Osteocyte (in vitro differentiated cells): ENCODE data around the gene SCG5. TPM values are rescaled to one million over a fixed set of nuclear protein-coding genes. Genes with fewer than 3 reads are reported as not detected.

Source experiments
- DNase-seq: peaks from one replicate; pipeline ENCODE4 v3.0.0; 2021; ENCODE audit warnings: mixed read lengths; ENCODE audit not compliant: unreplicated experiment; ENCODE audit errors: extremely low spot score
- H3K27ac Mint-ChIP-seq: one replicate; pipeline ENCODE4 v1.8.0; 2021; ENCODE audit warnings: mild to moderate bottlenecking, mixed read lengths; ENCODE audit not compliant: unreplicated experiment
- H3K27me3 Mint-ChIP-seq: one replicate; pipeline ENCODE4 v1.8.0; 2021; ENCODE audit warnings: mixed read lengths; ENCODE audit not compliant: unreplicated experiment
- H3K36me3 Mint-ChIP-seq: one replicate; pipeline ENCODE4 v1.8.0; 2021; ENCODE audit warnings: mixed read lengths; ENCODE audit not compliant: unreplicated experiment
- H3K4me1 Mint-ChIP-seq: one replicate; pipeline ENCODE4 v1.8.0; 2021; ENCODE audit warnings: mixed read lengths; ENCODE audit not compliant: unreplicated experiment
- H3K4me3 Mint-ChIP-seq: one replicate; pipeline ENCODE4 v1.8.0; 2021; ENCODE audit warnings: mild to moderate bottlenecking, moderate library complexity, mixed read lengths; ENCODE audit not compliant: unreplicated experiment
- H3K9me3 Mint-ChIP-seq: one replicate; pipeline ENCODE4 v1.8.0; 2021; ENCODE audit warnings: mixed read lengths; ENCODE audit not compliant: unreplicated experiment
- total RNA-seq: library from RNA; stranded (reverse); gene quantifications from 2 replicates; pipeline ENCODE4 v1.2.1, GENCODE V29; 2021
- TF ChIP-seq, protein P1 (sequence below): fragments of 200-600 bp; sonication (generic); IDR thresholded peaks from 2 replicates; pipeline ENCODE4 v1.5.0; 2021; ENCODE audit warnings: antibody characterized with exemption, mild to moderate bottlenecking, moderate library complexity

The SCG5 gene
- total RNA-seq, 1 donor from 2014 or later, result 0.54 TPM

DNA sequence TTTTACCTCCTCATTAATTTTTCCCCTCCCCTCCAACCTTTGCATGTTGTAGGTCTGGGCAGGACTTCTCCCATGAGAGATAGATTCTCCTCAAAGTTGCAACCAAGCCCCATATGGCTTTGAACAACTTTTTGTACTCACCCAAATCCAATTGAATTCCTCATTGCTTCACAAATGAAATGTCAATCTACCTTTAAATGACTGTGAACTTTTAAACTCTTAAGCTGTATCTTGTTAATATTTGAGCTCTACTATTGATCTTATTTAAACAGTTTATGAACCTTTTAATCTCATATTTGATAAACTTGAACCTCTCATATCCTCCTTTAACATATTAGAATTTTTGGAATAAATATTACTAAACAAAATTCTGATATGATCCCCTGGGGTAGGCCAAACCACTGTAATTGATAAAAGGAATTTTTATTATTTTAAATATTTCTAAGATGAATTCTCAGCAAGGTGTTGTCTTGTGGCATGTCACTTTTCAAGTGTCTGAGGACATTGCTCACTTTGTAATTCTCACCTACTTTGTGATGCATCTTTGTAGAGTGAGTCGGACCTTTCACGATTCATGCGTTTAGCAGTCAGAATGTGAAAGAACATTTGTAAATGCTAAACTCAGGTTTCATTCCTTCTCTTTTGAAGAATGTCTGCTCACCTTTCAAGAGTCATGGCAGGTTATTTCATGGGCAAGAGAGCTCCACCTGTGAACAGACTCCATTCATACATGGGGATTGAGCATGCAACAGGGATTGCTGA, 52.9 kb downstream of the SCG5 start:
- TF ChIP-seq, protein P1, sequence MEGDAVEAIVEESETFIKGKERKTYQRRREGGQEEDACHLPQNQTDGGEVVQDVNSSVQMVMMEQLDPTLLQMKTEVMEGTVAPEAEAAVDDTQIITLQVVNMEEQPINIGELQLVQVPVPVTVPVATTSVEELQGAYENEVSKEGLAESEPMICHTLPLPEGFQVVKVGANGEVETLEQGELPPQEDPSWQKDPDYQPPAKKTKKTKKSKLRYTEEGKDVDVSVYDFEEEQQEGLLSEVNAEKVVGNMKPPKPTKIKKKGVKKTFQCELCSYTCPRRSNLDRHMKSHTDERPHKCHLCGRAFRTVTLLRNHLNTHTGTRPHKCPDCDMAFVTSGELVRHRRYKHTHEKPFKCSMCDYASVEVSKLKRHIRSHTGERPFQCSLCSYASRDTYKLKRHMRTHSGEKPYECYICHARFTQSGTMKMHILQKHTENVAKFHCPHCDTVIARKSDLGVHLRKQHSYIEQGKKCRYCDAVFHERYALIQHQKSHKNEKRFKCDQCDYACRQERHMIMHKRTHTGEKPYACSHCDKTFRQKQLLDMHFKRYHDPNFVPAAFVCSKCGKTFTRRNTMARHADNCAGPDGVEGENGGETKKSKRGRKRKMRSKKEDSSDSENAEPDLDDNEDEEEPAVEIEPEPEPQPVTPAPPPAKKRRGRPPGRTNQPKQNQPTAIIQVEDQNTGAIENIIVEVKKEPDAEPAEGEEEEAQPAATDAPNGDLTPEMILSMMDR, result no peak
- Mint-ChIP-seq H3K27me3 (no peaks in the 10 kb centered on the region), H3K4me3 (no peak overlapping the region), H3K9me3 (no peaks in the 10 kb centered on the region), H3K36me3 (no peaks in the 10 kb centered on the region), H3K4me1 (peaks cover 7% of the 10 kb centered on the region), H3K27ac (no peak overlapping the region)
- no peak for DNase-seq

DNA sequence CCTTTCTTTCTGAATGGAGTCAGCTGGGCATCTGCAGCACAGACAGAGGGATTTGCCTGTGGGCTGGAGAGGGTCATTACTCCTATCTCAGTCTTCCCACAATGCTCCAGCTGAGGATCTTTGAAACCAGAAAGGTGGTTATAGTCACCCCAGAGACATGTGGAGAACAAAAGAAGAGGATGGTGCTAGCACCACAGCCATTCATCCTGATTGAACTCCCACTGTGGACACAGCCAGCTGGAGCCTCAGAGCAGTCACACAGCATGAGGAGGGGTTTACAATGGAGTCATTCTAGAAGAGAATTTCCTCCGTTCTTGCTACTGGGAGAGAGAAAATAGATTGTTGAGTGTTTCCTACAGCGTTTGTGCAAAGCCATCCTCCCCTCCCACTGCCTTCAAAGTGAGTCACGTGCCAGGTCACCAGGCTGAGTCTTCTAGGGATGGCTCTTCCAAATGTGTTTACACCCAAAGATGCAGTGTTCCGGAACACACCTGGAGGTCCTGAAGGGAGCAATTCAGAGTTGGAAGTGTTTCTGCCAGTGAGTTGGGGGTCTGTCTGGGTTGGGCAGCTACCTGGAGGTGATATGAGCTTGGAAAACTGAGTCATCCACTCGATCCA, 57.4 kb downstream of the SCG5 start:
- Mint-ChIP-seq H3K4me1 (no peaks in the 10 kb centered on the region), H3K36me3 (no peaks in the 10 kb centered on the region), H3K27ac (no peak overlapping the region), H3K27me3 (no peaks in the 10 kb centered on the region), H3K9me3 (no peaks in the 10 kb centered on the region), H3K4me3 (no peak overlapping the region)
- DNase-seq, result no peak
- TF ChIP-seq, protein P1, result no peak

DNA sequence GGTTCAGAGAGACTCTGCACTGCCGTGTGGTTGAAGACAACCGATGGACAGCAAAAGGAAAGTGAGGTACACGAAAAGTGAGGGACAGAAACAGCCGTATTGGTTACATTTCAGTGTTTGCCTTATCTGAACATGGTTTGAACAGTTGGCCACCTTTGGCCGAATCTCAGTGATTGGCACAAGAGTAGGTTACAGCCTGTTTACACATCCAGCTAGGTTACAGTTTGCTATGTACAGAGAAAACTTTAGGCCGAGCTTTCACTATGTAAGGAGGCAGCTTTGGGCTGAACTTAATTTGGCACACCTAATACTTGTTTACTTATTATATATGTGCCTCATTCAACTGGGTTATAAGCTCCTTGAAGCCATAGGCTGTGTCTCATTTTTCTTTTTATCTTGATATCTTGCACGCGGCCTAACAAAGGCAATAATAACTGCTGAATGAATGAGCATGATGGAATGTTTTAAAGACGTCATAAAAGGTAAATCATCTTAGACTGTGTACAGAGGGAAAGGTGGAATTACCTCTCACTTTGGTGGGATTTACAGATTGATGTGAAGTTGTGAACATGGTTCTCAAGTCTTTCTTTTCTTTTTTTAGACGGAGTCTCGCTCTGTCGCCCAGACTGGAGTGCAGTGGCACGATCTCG, 59.1 kb downstream of the SCG5 start:
- no peaks in the 10 kb centered on the region for H3K36me3 Mint-ChIP-seq
- DNase-seq, result no peak
- H3K27ac Mint-ChIP-seq, result no peak overlapping the region
- TF ChIP-seq, protein P1, result no peak
- peaks cover 13% of the 10 kb centered on the region for H3K4me1 Mint-ChIP-seq
- no peaks in the 10 kb centered on the region for H3K27me3 Mint-ChIP-seq
- H3K9me3 Mint-ChIP-seq, result no peaks in the 10 kb centered on the region
- no peak overlapping the region for H3K4me3 Mint-ChIP-seq

DNA sequence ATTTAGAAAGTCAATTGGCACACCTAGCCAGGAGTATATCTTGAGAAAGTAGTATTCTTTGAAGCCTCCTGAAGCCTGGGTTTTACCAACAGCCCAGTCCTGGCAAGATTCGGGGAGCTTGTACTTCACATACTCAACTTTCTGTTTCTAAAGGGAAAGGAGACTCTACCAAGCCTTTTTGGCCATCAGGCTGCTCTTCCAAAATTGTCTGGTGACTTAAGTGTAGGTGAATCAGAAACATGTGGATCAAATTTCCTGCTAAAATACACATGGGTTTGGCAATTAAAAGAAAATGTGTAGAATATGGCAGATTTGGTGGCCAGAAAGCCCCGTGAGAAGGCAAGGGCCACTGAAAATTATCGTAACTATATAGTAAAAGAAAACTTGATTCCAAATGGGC, 60.4 kb downstream of the SCG5 start:
- no peak for DNase-seq
- TF ChIP-seq, protein P1, result no peak
- no peaks in the 10 kb centered on the region for H3K36me3 Mint-ChIP-seq
- H3K27ac Mint-ChIP-seq, result no peak overlapping the region
- no peak overlapping the region for H3K4me3 Mint-ChIP-seq
- H3K4me1 Mint-ChIP-seq, result peaks cover 16% of the 10 kb centered on the region
- no peaks in the 10 kb centered on the region for H3K9me3 Mint-ChIP-seq
- H3K27me3 Mint-ChIP-seq, result no peaks in the 10 kb centered on the region

DNA sequence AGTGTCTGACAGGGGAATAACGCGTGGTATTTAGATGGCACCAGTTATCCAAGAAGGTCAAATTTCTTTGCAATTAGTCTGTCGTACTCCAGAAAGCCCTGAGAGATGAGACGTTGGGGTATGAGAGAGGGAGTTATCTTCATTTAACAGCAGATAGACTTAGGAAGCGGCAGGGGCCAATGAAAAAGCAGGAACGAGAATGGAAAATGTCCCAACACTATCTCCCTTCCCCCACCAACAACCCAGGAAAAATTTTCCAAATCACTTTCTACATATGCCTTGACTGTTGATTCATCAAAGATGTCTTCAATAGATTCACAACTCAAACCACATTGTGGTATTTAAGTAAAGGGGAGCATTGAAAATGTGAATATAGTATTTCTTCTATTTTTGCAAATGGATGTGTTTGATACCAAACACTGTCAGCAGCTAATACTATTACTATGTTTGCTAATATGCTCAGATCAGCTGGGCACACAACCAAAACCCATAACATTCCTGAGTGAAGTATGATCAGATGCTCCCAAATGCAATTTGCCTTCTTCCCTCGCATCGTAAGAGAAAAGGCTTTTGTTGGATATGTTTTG, 63.0 kb downstream of the SCG5 start:
- H3K27ac Mint-ChIP-seq, result no peak overlapping the region
- TF ChIP-seq, protein P1, result no peak
- no peaks in the 10 kb centered on the region for H3K9me3 Mint-ChIP-seq
- H3K4me1 Mint-ChIP-seq, result peaks cover 16% of the 10 kb centered on the region
- DNase-seq, result no peak
- H3K36me3 Mint-ChIP-seq, result no peaks in the 10 kb centered on the region
- no peaks in the 10 kb centered on the region for H3K27me3 Mint-ChIP-seq
- H3K4me3 Mint-ChIP-seq, result no peak overlapping the region
